Measurements from ENCODE around the gene LGI2.

DNA sequence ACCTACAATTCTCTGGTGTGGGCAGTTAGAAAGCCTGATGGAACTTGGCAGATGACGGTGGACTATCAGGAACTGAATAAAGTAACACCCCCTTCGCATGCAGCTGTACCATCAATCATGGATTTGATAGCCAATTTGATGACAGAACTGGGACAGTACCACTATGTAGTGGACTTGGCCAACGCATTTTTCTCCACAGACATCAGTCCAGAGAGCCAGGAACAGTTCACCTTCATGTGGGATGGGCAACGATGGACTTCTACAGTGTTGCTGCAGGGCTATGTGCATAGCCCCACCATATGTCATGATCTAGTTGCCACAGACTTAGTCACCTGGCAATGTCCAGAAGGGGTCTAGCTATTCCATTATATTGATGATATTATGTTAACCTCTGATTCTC is 63.4 kb downstream of the LGI2 start:
- TF ChIP-seq, protein P1, sequence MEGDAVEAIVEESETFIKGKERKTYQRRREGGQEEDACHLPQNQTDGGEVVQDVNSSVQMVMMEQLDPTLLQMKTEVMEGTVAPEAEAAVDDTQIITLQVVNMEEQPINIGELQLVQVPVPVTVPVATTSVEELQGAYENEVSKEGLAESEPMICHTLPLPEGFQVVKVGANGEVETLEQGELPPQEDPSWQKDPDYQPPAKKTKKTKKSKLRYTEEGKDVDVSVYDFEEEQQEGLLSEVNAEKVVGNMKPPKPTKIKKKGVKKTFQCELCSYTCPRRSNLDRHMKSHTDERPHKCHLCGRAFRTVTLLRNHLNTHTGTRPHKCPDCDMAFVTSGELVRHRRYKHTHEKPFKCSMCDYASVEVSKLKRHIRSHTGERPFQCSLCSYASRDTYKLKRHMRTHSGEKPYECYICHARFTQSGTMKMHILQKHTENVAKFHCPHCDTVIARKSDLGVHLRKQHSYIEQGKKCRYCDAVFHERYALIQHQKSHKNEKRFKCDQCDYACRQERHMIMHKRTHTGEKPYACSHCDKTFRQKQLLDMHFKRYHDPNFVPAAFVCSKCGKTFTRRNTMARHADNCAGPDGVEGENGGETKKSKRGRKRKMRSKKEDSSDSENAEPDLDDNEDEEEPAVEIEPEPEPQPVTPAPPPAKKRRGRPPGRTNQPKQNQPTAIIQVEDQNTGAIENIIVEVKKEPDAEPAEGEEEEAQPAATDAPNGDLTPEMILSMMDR (IDR thresholded peaks at IDR 0.05), result no peak
- TF ChIP-seq EZH2phosphoT487 (IDR thresholded peaks at IDR 0.05), result no peak
